HCT116 (cell line): ENCODE data around the gene KRT7.

Source experiments
- POLR2A ChIP-seq: IDR thresholded peaks from 2 replicates; pipeline ENCODE4 v1.7.0; 2011; ENCODE audit warnings: borderline replicate concordance; ENCODE audit not compliant: insufficient read depth, insufficient read length; ENCODE audit errors: extremely low read depth
- POLR2AphosphoS5 ChIP-seq: IDR thresholded peaks from 2 replicates; pipeline ENCODE4 v1.6.1; 2011; ENCODE audit warnings: mild to moderate bottlenecking, low read depth, low read length, moderate library complexity
- SIN3A ChIP-seq: IDR thresholded peaks from 2 replicates; pipeline ENCODE4 v1.6.1; 2012; ENCODE audit warnings: low read depth
- YY1 ChIP-seq: IDR thresholded peaks from 2 replicates; pipeline ENCODE4 v1.6.1; 2011; ENCODE audit warnings: low read length, low read depth, moderate library complexity, mild to moderate bottlenecking; ENCODE audit not compliant: insufficient replicate concordance; ENCODE audit errors: extremely low read depth
- TF ChIP-seq, protein P1 (sequence below), 3 experiments: fragments of 200-600 bp in 1 of 3; sonication (generic) in 1 of 3; IDR thresholded peaks in 2 of 3; conservative IDR thresholded peaks in 1 of 3; 2 replicates each; pipeline ENCODE4 v1.5.1; 2012 to 2017; ENCODE audit warnings: low read depth in 2 of 3, low read length in 2 of 3, antibody characterized with exemption in 1 of 3, borderline replicate concordance in 1 of 3, control low read depth in 1 of 3, mild to moderate bottlenecking in 1 of 3, mixed read lengths in 1 of 3, mixed run types in 1 of 3, moderate library complexity in 1 of 3; ENCODE audit not compliant: insufficient read depth in 1 of 3

DNA sequence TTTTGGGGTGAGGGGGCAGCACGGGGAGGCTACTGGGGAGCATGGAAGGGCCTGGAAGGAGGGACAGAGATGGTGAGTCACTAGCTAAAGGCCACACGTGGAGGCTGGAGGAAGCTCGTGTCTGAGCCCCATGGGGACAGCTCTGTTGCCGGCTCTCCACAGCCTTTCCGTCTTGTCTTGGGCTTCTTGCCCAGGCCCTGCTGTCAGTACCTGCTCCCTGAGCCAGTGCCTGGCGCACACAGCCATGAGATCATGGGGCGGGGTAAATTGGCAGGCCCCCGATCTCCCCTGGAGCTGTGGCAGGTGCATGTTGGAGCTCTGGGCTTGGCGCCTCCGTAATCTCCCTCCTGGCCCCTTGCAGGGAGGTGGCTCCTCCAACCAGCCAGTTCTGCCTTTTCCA, 25.1 kb upstream of the KRT7 start:
- TF ChIP-seq, protein P1, sequence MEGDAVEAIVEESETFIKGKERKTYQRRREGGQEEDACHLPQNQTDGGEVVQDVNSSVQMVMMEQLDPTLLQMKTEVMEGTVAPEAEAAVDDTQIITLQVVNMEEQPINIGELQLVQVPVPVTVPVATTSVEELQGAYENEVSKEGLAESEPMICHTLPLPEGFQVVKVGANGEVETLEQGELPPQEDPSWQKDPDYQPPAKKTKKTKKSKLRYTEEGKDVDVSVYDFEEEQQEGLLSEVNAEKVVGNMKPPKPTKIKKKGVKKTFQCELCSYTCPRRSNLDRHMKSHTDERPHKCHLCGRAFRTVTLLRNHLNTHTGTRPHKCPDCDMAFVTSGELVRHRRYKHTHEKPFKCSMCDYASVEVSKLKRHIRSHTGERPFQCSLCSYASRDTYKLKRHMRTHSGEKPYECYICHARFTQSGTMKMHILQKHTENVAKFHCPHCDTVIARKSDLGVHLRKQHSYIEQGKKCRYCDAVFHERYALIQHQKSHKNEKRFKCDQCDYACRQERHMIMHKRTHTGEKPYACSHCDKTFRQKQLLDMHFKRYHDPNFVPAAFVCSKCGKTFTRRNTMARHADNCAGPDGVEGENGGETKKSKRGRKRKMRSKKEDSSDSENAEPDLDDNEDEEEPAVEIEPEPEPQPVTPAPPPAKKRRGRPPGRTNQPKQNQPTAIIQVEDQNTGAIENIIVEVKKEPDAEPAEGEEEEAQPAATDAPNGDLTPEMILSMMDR (IDR thresholded peaks at IDR 0.05 in 2 of 3, conservative IDR thresholded peaks at IDR 0.05 in 1 of 3; ENCODE audit: borderline replicate concordance in 1 of 3, insufficient read depth in 1 of 3, low read depth in 2 of 3, low read length in 2 of 3): no peak
- TF ChIP-seq SIN3A (no peak), POLR2A (no peak), YY1 (no peak), POLR2AphosphoS5 (no peak)
